ENCODE results near the gene SRSF3. TPM values are rescaled to one million over a fixed set of nuclear protein-coding genes. Genes with fewer than 3 reads are reported as not detected.
A peak's percentile ranks its signal among the peaks of the same experiment; 100 is the strongest.
"Not testable (repeated sequence)": the region's sequence is repeated elsewhere in the genome, so short reads cannot be mapped to it uniquely, and the experiment has no call there.

SRSF3 gene
- total RNA-seq, 1 experiment from 2014 or later: 171 TPM

- no peak overlapping the region for H3K4me3 ChIP-seq (ENCODE audit: insufficient read depth, low read depth, low read length)
- peaks cover 59% of the 10 kb centered on the region for H3K36me3 ChIP-seq (replicated peaks; ENCODE audit: control insufficient read depth, insufficient read depth, low read length)
- no peak for DNase-seq
- H3K27me3 ChIP-seq (ENCODE audit: control insufficient read depth, insufficient read depth, low read length): no peaks in the 10 kb centered on the region
These were observed 11.6 kb downstream of the SRSF3 start for GRCh38 chr6:36605560-36606391.

- H3K36me3 ChIP-seq (replicated peaks; ENCODE audit: control insufficient read depth, insufficient read depth, low read length): peaks cover 53% of the 10 kb centered on the region
- not testable (repeated sequence) for DNase-seq; H3K27me3 ChIP-seq (ENCODE audit: control insufficient read depth, insufficient read depth, low read length); H3K4me3 ChIP-seq (ENCODE audit: insufficient read depth, low read depth, low read length)
These were observed 13.1 kb downstream of the SRSF3 start for GRCh38 chr6:36607305-36607682.

GRCh38 chr6:36607683-36608386 lies 13.7 kb downstream of the SRSF3 start:
- H3K27me3 ChIP-seq (ENCODE audit: control insufficient read depth, insufficient read depth, low read length): no peaks in the 10 kb centered on the region
- DNase-seq: no peak
- peaks cover 48% of the 10 kb centered on the region for H3K36me3 ChIP-seq (replicated peaks; ENCODE audit: control insufficient read depth, insufficient read depth, low read length)
- H3K4me3 ChIP-seq (ENCODE audit: insufficient read depth, low read depth, low read length): no peak overlapping the region

GRCh38 chr6:36608788-36609563 lies 14.8 kb downstream of the SRSF3 start:
- H3K36me3 ChIP-seq (replicated peaks; ENCODE audit: control insufficient read depth, insufficient read depth, low read length): peaks cover 37% of the 10 kb centered on the region
- H3K27me3 ChIP-seq (ENCODE audit: control insufficient read depth, insufficient read depth, low read length): no peaks in the 10 kb centered on the region
- DNase-seq: no peak
- H3K4me3 ChIP-seq (ENCODE audit: insufficient read depth, low read depth, low read length): no peak overlapping the region

- DNase-seq: no peak
These were observed 15.4 kb downstream of the SRSF3 start for GRCh38 chr6:36609582-36609981.

GRCh38 chr6:36610041-36610955 lies 16.1 kb downstream of the SRSF3 start:
- no peaks in the 10 kb centered on the region for H3K27me3 ChIP-seq (ENCODE audit: control insufficient read depth, insufficient read depth, low read length)
- no peak overlapping the region for H3K4me3 ChIP-seq (ENCODE audit: insufficient read depth, low read depth, low read length)
- DNase-seq: no peak
- H3K36me3 ChIP-seq (replicated peaks; ENCODE audit: control insufficient read depth, insufficient read depth, low read length): peaks cover 27% of the 10 kb centered on the region

More at GRCh38 chr6:36609582-36609981, 15.4 kb downstream of the SRSF3 start:
- Histone ChIP-seq H3K27me3 (ENCODE audit: control insufficient read depth, insufficient read depth, low read length) (no peaks in the 10 kb centered on the region), H3K4me3 (ENCODE audit: insufficient read depth, low read depth, low read length) (no peak overlapping the region), H3K36me3 (replicated peaks; ENCODE audit: control insufficient read depth, insufficient read depth, low read length) (peaks cover 33% of the 10 kb centered on the region)

GRCh38 chr6:36610956-36611336 lies 16.8 kb downstream of the SRSF3 start:
- Histone ChIP-seq H3K36me3 (replicated peaks; ENCODE audit: control insufficient read depth, insufficient read depth, low read length) (peaks cover 24% of the 10 kb centered on the region), H3K4me3 (ENCODE audit: insufficient read depth, low read depth, low read length) (no peak overlapping the region), H3K27me3 (ENCODE audit: control insufficient read depth, insufficient read depth, low read length) (no peaks in the 10 kb centered on the region)
- no peak for DNase-seq

GRCh38 chr6:36611679-36612078 lies 17.5 kb downstream of the SRSF3 start:
- not testable (repeated sequence) for DNase-seq; H3K27me3 ChIP-seq (ENCODE audit: control insufficient read depth, insufficient read depth, low read length); H3K4me3 ChIP-seq (ENCODE audit: insufficient read depth, low read depth, low read length)
- peaks cover 22% of the 10 kb centered on the region for H3K36me3 ChIP-seq (replicated peaks; ENCODE audit: control insufficient read depth, insufficient read depth, low read length)

GRCh38 chr6:36612101-36612625 lies 18.0 kb downstream of the SRSF3 start:
- DNase-seq: no peak
- H3K27me3 ChIP-seq (ENCODE audit: control insufficient read depth, insufficient read depth, low read length): no peaks in the 10 kb centered on the region
- H3K4me3 ChIP-seq (ENCODE audit: insufficient read depth, low read depth, low read length): no peak overlapping the region
- H3K36me3 ChIP-seq (replicated peaks; ENCODE audit: control insufficient read depth, insufficient read depth, low read length): peaks cover 19% of the 10 kb centered on the region

- Histone ChIP-seq H3K36me3 (replicated peaks; ENCODE audit: control insufficient read depth, insufficient read depth, low read length) (peaks cover 12% of the 10 kb centered on the region), H3K27me3 (ENCODE audit: control insufficient read depth, insufficient read depth, low read length) (no peaks in the 10 kb centered on the region), H3K4me3 (ENCODE audit: insufficient read depth, low read depth, low read length) (no peak overlapping the region)
- DNase-seq: no peak
These were observed 19.2 kb downstream of the SRSF3 start for GRCh38 chr6:36613200-36613995.

- DNase-seq: peak; percentile 70
These were observed 21.0 kb downstream of the SRSF3 start for GRCh38 chr6:36615018-36615761.

GRCh38 chr6:36616893-36617521 lies 22.8 kb downstream of the SRSF3 start:
- Histone ChIP-seq H3K36me3 (replicated peaks; ENCODE audit: control insufficient read depth, insufficient read depth, low read length) (no peaks in the 10 kb centered on the region; the same call in 1 of the 2 replicates), H3K4me3 (ENCODE audit: insufficient read depth, low read depth, low read length) (no peak overlapping the region), H3K27me3 (ENCODE audit: control insufficient read depth, insufficient read depth, low read length) (no peaks in the 10 kb centered on the region)
- DNase-seq: no peak

More at GRCh38 chr6:36615018-36615761, 21.0 kb downstream of the SRSF3 start:
- H3K36me3 ChIP-seq (replicated peaks; ENCODE audit: control insufficient read depth, insufficient read depth, low read length): peaks cover 7% of the 10 kb centered on the region
- H3K4me3 ChIP-seq (ENCODE audit: insufficient read depth, low read depth, low read length): no peak overlapping the region
- no peaks in the 10 kb centered on the region for H3K27me3 ChIP-seq (ENCODE audit: control insufficient read depth, insufficient read depth, low read length)

Measured in H7 (cell line).